22Rv1 (cell line): ENCODE measurements around the gene KIF14.
A peak's percentile ranks its signal among the peaks of the same experiment; 100 is the strongest.

Experiments used
- H3K27ac ChIP-seq: fragments of 450-650 bp; 2 replicates; pipeline ENCODE4 v1.5.1; 2017
- CTCF ChIP-seq: fragments of 450-650 bp; IDR thresholded peaks from 2 replicates; pipeline ENCODE4 v1.5.1; 2017; ENCODE audit warnings: mild to moderate bottlenecking
- ZFX ChIP-seq: fragments of 450-650 bp; IDR thresholded peaks from 2 replicates; pipeline ENCODE4 v1.6.1; 2017; ENCODE audit warnings: antibody characterized with exemption, borderline replicate concordance

Gene KIF14

GRCh38 chr1:200538179-200538578 is 82.4 kb downstream of the KIF14 start:
- H3K27ac ChIP-seq: no peak overlapping the region
- TF ChIP-seq ZFX (no peak), CTCF (no peak)

GRCh38 chr1:200535605-200536004 is 84.9 kb downstream of the KIF14 start:
- TF ChIP-seq ZFX (no peak), CTCF (peak; percentile 81)
- H3K27ac ChIP-seq: no peak overlapping the region

- H3K27ac ChIP-seq: no peak overlapping the region
- TF ChIP-seq CTCF (no peak), ZFX (no peak)
These were observed 89.8 kb downstream of the KIF14 start for GRCh38 chr1:200530623-200531261.

GRCh38 chr1:200528858-200529606 is 91.5 kb downstream of the KIF14 start:
- no peak for TF ChIP-seq ZFX
- TF ChIP-seq CTCF: no peak

GRCh38 chr1:200527670-200528069 is 92.9 kb downstream of the KIF14 start:
- TF ChIP-seq CTCF (no peak), ZFX (no peak)
- H3K27ac ChIP-seq: no peak overlapping the region

More at GRCh38 chr1:200528858-200529606, 91.5 kb downstream of the KIF14 start:
- no peak overlapping the region for H3K27ac ChIP-seq

GRCh38 chr1:200526709-200527612 is 93.6 kb downstream of the KIF14 start:
- H3K27ac ChIP-seq: no peak overlapping the region
- TF ChIP-seq CTCF: no peak
- no peak for TF ChIP-seq ZFX
